Measurements from ENCODE around the gene PFKL. TPM values are rescaled to one million over a fixed set of nuclear protein-coding genes. Genes with fewer than 3 reads are reported as not detected.

Gene PFKL
- 113 and 148 TPM in 2 replicates for total RNA-seq

GRCh38 chr21:44299458-44300261, at the start of gene PFKL:
PFKL (plus strand) TSS chr21:44300053; CDS start chr21:44300106, 53 bp downstream.

GRCh38 chr21:44261675-44262295, 38.1 kb upstream of the PFKL start, which contains the start of gene DNMT3L:
DNMT3L (minus strand) TSS chr21:44261897; CDS start chr21:44261259, 638 bp downstream.

GRCh38 chr21:44285138-44285992, 14.5 kb upstream of the PFKL start, which contains the start of gene AIRE:
AIRE (plus strand) TSS chr21:44285876; CDS start chr21:44286007, 131 bp downstream.

GRCh38 chr21:44338971-44339910, 39.4 kb downstream of the PFKL start, which contains the start of gene CFAP410:
CFAP410 (minus strand) TSS chr21:44339390; CDS start chr21:44339194, 196 bp downstream.

GRCh38 chr21:44353191-44353970, 53.5 kb downstream of the PFKL start, which contains the start of gene TRPM2:
TRPM2 (plus strand) TSS chr21:44353621; CDS start chr21:44353701, 80 bp downstream.

Other genes starting within 250 kb of the PFKL start
- 4.8 and 8.2 TPM in 2 replicates for gene PWP2, start 192.7 kb upstream of the PFKL start, total RNA-seq
- gene GATD3, start 166.4 kb upstream of the PFKL start, total RNA-seq = 5.7 and 14.9 TPM in 2 replicates
- 0.40 TPM in 1 of 2 replicates, not detected in the other for gene ICOSLG, start 59.1 kb upstream of the PFKL start, total RNA-seq
- not detected in 2 replicates for gene DNMT3L, start 38.2 kb upstream of the PFKL start, total RNA-seq
- 0.08 TPM in 1 of 2 replicates, not detected in the other for gene AIRE, start 14.2 kb upstream of the PFKL start, total RNA-seq
- 11.5 and 13.5 TPM in 2 replicates for gene CFAP410, start 39.3 kb downstream of the PFKL start, total RNA-seq
- gene TRPM2, start 53.6 kb downstream of the PFKL start, total RNA-seq = not detected in 2 replicates
- 0.64 and 1.0 TPM in 2 replicates for gene LRRC3, start 155.5 kb downstream of the PFKL start, total RNA-seq
- not detected in 2 replicates for gene KRTAP10-1, start 240.1 kb downstream of the PFKL start, total RNA-seq

All from epithelial cell of alveolus of lung (primary cell).